Progenitor cell of endocrine pancreas (in vitro differentiated cells): Measurements from ENCODE around the gene PRC1. TPM values are rescaled to one million over a fixed set of nuclear protein-coding genes. Genes with fewer than 3 reads are reported as not detected.
A peak's percentile ranks its signal among the peaks of the same experiment; 100 is the strongest.

Source experiments
- DNase-seq: peaks from one replicate; pipeline ENCODE4 v3.0.0; 2021; ENCODE audit warnings: low spot score; ENCODE audit not compliant: unreplicated experiment
- H3K27ac Mint-ChIP-seq: 2 replicates; pipeline ENCODE4 v1.8.0; 2021; ENCODE audit warnings: mild to moderate bottlenecking, moderate library complexity, mixed read lengths
- H3K27me3 Mint-ChIP-seq: 2 replicates; pipeline ENCODE4 v1.8.0; 2021; ENCODE audit warnings: mixed read lengths
- H3K36me3 Mint-ChIP-seq: 2 replicates; pipeline ENCODE4 v1.8.0; 2022; ENCODE audit warnings: mixed read lengths; ENCODE audit not compliant: insufficient read depth
- H3K4me1 Mint-ChIP-seq: 2 replicates; pipeline ENCODE4 v1.8.0; 2021; ENCODE audit warnings: low read depth, mixed read lengths
- H3K4me3 Mint-ChIP-seq: 2 replicates; pipeline ENCODE4 v1.8.0; 2021; ENCODE audit warnings: low read depth, mild to moderate bottlenecking, moderate library complexity, mixed read lengths
- H3K9me3 Mint-ChIP-seq: 2 replicates; pipeline ENCODE4 v1.8.0; 2021; ENCODE audit warnings: low read depth, mixed read lengths
- total RNA-seq: library from RNA; stranded (reverse); gene quantifications from 2 replicates; pipeline ENCODE4 v1.2.1, GENCODE V29; 2021
- TF ChIP-seq, protein P1 (sequence below): fragments of 200-600 bp; sonication (generic); IDR thresholded peaks from one replicate; pipeline ENCODE4 v1.5.0; 2021; ENCODE audit warnings: antibody characterized with exemption, mild to moderate bottlenecking; ENCODE audit not compliant: unreplicated experiment

Gene PRC1
- total RNA-seq, 1 donor from 2014 or later = 79.1 TPM

DNA sequence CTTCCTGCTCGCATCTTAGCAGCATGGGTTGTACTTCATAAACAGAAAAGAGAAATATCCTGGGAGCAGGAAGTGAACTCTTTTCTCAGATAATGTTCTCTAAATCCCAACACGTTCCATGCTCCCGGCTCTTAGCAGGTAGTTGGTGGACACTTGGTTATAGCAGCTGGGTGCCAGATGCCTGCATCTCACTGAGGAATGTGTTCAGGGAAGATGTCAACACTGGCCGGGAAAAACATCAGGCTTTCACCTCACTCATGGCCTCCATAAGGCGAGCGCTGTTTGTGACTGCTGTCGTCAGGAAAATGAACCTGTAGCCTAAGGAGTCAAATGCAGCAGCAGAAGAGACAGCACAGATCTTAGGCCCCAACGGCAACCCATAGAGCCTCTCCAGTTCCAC is 4.4 kb upstream of the PRC1 start:
- TF ChIP-seq, protein P1, sequence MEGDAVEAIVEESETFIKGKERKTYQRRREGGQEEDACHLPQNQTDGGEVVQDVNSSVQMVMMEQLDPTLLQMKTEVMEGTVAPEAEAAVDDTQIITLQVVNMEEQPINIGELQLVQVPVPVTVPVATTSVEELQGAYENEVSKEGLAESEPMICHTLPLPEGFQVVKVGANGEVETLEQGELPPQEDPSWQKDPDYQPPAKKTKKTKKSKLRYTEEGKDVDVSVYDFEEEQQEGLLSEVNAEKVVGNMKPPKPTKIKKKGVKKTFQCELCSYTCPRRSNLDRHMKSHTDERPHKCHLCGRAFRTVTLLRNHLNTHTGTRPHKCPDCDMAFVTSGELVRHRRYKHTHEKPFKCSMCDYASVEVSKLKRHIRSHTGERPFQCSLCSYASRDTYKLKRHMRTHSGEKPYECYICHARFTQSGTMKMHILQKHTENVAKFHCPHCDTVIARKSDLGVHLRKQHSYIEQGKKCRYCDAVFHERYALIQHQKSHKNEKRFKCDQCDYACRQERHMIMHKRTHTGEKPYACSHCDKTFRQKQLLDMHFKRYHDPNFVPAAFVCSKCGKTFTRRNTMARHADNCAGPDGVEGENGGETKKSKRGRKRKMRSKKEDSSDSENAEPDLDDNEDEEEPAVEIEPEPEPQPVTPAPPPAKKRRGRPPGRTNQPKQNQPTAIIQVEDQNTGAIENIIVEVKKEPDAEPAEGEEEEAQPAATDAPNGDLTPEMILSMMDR = no peak
- Mint-ChIP-seq H3K27me3 (no peaks in the 10 kb centered on the region), H3K4me3 (no peak overlapping the region), H3K4me1 (peaks cover 7% of the 10 kb centered on the region), H3K36me3 (peaks cover 28% of the 10 kb centered on the region), H3K27ac (no peak overlapping the region), H3K9me3 (no peaks in the 10 kb centered on the region)
- no peak for DNase-seq

DNA sequence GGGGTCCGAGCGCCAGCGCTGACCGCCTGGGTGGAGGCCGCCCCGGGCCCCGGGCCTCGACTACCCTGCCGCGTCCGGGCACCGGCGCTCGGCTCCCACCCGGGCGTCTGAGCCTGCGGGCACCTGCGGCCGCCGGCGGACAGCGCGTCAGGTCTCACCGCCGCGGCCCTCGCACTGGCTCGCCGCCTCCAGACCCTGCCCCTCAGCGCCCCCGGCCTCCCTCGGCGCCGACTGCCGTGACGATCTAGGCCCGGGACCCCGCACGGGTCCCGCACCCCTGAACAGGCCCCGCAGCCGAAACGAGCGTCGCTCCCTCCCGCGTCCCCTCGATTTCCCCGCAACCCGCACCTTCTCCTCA is 297 bp downstream of the PRC1 start:
- peak; percentile 18 for DNase-seq
- Mint-ChIP-seq H3K27ac (peak overlapping the region; percentile 100), H3K4me1 (peaks cover 22% of the 10 kb centered on the region), H3K36me3 (peaks cover 8% of the 10 kb centered on the region), H3K27me3 (no peaks in the 10 kb centered on the region), H3K9me3 (no peaks in the 10 kb centered on the region), H3K4me3 (peak overlapping the region; percentile 100)
- TF ChIP-seq, protein P1 = no peak

DNA sequence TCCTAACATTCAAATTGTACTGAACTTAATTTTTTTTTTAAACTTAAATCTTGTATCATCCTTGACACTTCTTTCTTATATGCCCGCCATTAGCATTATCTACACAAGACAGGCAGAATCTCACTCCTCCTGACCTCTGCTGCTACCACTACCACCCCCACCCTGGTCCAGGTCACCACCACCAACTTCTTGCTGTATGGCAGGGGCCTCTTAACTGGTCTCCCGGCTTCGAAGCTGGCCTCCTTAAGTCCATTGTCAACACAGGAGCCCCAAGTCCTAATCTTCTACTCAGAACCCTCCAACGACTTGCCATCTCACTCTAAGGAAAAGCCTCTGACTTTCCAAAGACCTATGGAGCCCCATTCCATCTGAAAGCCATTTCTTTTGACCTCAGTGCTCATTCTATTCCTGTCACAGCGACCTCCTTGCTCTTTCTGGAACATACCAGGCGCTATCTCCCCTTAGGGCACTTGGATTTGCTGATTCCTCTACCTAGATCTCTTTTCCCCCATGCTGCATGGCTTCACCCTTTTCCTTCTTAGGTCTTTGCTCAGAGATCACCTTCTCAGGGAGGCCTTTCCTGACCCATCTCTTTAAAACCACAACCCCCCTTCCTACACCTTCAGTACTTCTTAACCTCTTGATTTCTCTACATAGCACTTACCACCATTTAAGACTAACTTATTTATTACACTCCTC is 2.6 kb downstream of the PRC1 start:
- DNase-seq = no peak
- H3K27ac Mint-ChIP-seq = peak overlapping the region; percentile 98
- TF ChIP-seq, protein P1 = no peak
- H3K4me3 Mint-ChIP-seq = peak overlapping the region; percentile 54
- H3K36me3 Mint-ChIP-seq = no peaks in the 10 kb centered on the region
- H3K9me3 Mint-ChIP-seq = no peaks in the 10 kb centered on the region
- peaks cover 39% of the 10 kb centered on the region for H3K4me1 Mint-ChIP-seq
- H3K27me3 Mint-ChIP-seq = no peaks in the 10 kb centered on the region

DNA sequence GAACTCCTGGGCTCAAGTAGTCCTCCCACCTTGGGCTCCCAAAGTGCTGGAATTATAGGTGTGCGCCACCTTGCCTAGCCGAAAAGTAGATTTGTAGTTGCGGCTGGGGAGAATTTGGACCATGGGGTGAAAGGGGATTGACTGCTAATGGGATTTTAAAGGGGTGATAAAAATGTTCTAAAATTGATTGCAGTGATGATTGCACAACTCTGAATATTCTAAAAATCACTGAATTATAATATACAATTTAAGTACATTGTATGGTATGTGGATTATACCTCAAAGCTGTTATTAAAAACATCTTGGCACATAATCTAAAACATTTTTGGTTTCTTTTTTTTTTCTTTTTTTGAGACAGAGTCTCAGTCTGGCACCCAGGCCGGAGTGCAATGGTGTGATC is 3.9 kb downstream of the PRC1 start:
- Mint-ChIP-seq H3K4me1 (peaks cover 38% of the 10 kb centered on the region), H3K36me3 (no peaks in the 10 kb centered on the region), H3K27ac (no peak overlapping the region), H3K27me3 (no peaks in the 10 kb centered on the region), H3K4me3 (no peak overlapping the region), H3K9me3 (no peaks in the 10 kb centered on the region)
- TF ChIP-seq, protein P1 = no peak
- DNase-seq = no peak

DNA sequence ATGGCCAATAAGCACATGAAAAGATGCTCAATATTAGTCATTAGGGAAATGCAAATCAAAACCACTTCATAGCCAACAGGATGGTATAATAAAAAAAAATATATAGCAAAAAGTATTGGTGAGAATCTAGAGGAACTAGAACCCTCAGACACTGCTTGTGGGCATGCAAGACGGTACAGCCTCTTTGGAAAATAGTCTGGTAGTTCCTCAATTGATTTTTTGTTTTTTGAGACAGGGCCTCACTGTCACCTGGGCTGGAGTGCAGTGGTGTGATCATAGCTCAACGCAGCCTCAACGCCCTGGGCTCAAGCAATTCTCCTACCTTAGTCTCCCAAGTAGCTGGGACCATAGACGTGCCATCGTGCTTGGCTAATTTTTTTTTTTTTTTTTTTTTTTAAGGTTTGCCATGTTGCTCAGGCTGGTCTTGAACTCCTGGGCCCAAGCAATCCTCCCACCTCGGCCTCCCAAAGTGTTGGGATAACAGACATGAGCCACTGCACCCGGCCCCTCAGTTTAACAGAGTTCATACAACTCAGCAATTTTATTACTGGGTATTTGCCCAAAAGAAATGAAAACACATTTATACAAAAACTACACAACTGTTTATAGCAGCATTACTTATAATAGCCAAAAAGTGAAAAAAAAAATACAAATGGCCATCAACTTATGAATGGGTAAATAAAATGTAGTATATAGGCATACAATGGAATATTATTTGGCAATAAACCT is 5.1 kb downstream of the PRC1 start:
- Mint-ChIP-seq H3K27me3 (no peaks in the 10 kb centered on the region), H3K27ac (peak overlapping the region; percentile 52), H3K4me3 (no peak overlapping the region), H3K36me3 (peaks cover 1% of the 10 kb centered on the region), H3K4me1 (peaks cover 32% of the 10 kb centered on the region), H3K9me3 (no peaks in the 10 kb centered on the region)
- no peak for DNase-seq
- TF ChIP-seq, protein P1 = no peak
